Measurements from ENCODE around the gene HELB. TPM values are rescaled to one million over a fixed set of nuclear protein-coding genes. Genes with fewer than 3 reads are reported as not detected.

HELB gene
- total and polyA plus RNA-seq, 2 of the 4 experiments (the other 2 are of a cell fraction), result 0.72 to 2.9 TPM

DNA sequence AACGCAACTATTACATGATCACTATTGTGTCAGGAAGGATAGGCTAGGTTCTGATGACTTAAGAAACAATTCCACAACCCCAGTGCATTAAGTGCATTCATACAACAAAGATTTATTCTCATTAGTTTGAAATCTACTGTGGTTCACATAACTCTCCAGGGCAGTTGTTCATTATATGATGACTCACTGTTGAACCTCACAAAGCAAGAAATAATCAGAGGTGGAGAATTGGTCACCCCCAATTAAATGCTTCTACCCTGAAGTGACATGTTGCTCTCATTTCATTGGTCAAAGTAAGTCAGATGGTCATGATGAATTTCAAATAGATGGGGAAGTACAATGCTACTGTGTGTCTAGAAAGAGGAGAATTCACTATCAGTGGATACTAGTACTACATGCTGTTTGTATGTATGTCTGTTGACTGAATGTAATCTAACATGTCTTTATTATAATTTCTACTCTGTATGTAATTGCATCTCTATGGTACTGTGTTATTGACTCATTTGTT is 6.1 kb upstream of the HELB start:
- Histone ChIP-seq H4K8ac (ENCODE audit: low read depth in 2 of 2, low read length in 2 of 2) (no peak overlapping the region), H3K56ac (ENCODE audit: extremely low read depth, insufficient read depth, low read length) (no peak overlapping the region), H4K5ac (ENCODE audit: low read depth, low read length) (no peak overlapping the region), H2AK5ac (ENCODE audit: low read depth, low read length) (no peak overlapping the region), H3K79me1 (ENCODE audit: low read depth in 1 of 2, low read length in 2 of 2) (no peaks in the 10 kb centered on the region), H2BK5ac (ENCODE audit: low read depth, low read length, poor library complexity, severe bottlenecking) (no peak overlapping the region), H3K4me1 (ENCODE audit: control insufficient read depth, insufficient read depth, low read length) (no peaks in the 10 kb centered on the region), H4K91ac (ENCODE audit: insufficient read depth, low read depth, low read length) (no peak overlapping the region), H3K27me3 (ENCODE audit: control insufficient read depth, insufficient read depth, low read length) (peaks cover 7% of the 10 kb centered on the region), H2AFZ (replicated peaks; ENCODE audit: low read length, poor library complexity) (no peak overlapping the region), H2BK120ac (ENCODE audit: low read depth, low read length) (no peak overlapping the region), H3K9ac (ENCODE audit: low read depth, low read length) (no peak overlapping the region), H2BK15ac (ENCODE audit: low read depth, low read length) (no peak overlapping the region), H3K4ac (ENCODE audit: low read depth, low read length) (no peak overlapping the region), H3K27ac (ENCODE audit: insufficient read depth, low read length) (no peak overlapping the region), H3K4me2 (ENCODE audit: low read depth, low read length) (no peak overlapping the region), H3K36me3 (ENCODE audit: control insufficient read depth, insufficient read depth, low read length) (no peaks in the 10 kb centered on the region), H3K23ac (ENCODE audit: low read depth, low read length) (no peak overlapping the region), H3K18ac (ENCODE audit: low read depth, low read length) (no peak overlapping the region), H4K20me1 (ENCODE audit: insufficient read depth, low read length) (no peaks in the 10 kb centered on the region), H2AK9ac (replicated peaks; ENCODE audit: low read depth, low read length, poor library complexity) (no peak overlapping the region), H3K9me1 (ENCODE audit: insufficient read depth, low read length) (no peaks in the 10 kb centered on the region), H2BK20ac (ENCODE audit: low read depth, low read length) (no peak overlapping the region), H3K14ac (replicated peaks; ENCODE audit: low read depth, low read length) (no peak overlapping the region), H3K4me3 (ENCODE audit: insufficient read depth, low read depth, low read length) (no peak overlapping the region), H3K9me3 (ENCODE audit: control insufficient read depth, insufficient read depth, low read length) (no peaks in the 10 kb centered on the region)
- no peak for DNase-seq
- no peak for TF ChIP-seq RCOR1 (IDR thresholded peaks at IDR 0.05; ENCODE audit: insufficient replicate concordance, low read length)
- TF ChIP-seq POLR2A (IDR thresholded peaks at IDR 0.05; ENCODE audit: low read depth, low read length), result no peak
- no peak for TF ChIP-seq CEBPB (IDR thresholded peaks at IDR 0.05; ENCODE audit: low read depth, low read length)
- TF ChIP-seq FOS (IDR thresholded peaks at IDR 0.05; ENCODE audit: low read depth, low read length), result no peak
- TF ChIP-seq RFX5 (IDR thresholded peaks at IDR 0.05; ENCODE audit: low read depth, low read length), result no peak
- TF ChIP-seq MXI1 (IDR thresholded peaks at IDR 0.05; ENCODE audit: borderline replicate concordance, low read depth, low read length), result no peak
- TF ChIP-seq, protein P1, sequence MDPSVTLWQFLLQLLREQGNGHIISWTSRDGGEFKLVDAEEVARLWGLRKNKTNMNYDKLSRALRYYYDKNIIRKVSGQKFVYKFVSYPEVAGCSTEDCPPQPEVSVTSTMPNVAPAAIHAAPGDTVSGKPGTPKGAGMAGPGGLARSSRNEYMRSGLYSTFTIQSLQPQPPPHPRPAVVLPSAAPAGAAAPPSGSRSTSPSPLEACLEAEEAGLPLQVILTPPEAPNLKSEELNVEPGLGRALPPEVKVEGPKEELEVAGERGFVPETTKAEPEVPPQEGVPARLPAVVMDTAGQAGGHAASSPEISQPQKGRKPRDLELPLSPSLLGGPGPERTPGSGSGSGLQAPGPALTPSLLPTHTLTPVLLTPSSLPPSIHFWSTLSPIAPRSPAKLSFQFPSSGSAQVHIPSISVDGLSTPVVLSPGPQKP (IDR thresholded peaks at IDR 0.05; ENCODE audit: borderline replicate concordance, low read depth, low read length), result no peak
- TF ChIP-seq, protein P2, sequence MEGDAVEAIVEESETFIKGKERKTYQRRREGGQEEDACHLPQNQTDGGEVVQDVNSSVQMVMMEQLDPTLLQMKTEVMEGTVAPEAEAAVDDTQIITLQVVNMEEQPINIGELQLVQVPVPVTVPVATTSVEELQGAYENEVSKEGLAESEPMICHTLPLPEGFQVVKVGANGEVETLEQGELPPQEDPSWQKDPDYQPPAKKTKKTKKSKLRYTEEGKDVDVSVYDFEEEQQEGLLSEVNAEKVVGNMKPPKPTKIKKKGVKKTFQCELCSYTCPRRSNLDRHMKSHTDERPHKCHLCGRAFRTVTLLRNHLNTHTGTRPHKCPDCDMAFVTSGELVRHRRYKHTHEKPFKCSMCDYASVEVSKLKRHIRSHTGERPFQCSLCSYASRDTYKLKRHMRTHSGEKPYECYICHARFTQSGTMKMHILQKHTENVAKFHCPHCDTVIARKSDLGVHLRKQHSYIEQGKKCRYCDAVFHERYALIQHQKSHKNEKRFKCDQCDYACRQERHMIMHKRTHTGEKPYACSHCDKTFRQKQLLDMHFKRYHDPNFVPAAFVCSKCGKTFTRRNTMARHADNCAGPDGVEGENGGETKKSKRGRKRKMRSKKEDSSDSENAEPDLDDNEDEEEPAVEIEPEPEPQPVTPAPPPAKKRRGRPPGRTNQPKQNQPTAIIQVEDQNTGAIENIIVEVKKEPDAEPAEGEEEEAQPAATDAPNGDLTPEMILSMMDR (conservative IDR thresholded peaks at IDR 0.05; ENCODE audit: low read depth, low read length), result no peak
- TF ChIP-seq BHLHE40 (IDR thresholded peaks at IDR 0.05; ENCODE audit: low read depth, low read length), result no peak
- TF ChIP-seq, protein P3, sequence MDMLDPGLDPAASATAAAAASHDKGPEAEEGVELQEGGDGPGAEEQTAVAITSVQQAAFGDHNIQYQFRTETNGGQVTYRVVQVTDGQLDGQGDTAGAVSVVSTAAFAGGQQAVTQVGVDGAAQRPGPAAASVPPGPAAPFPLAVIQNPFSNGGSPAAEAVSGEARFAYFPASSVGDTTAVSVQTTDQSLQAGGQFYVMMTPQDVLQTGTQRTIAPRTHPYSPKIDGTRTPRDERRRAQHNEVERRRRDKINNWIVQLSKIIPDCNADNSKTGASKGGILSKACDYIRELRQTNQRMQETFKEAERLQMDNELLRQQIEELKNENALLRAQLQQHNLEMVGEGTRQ (IDR thresholded peaks at IDR 0.05; ENCODE audit: low read depth, low read length), result no peak
- no peak for TF ChIP-seq RAD21 (IDR thresholded peaks at IDR 0.05; ENCODE audit: low read length)
- no peak for TF ChIP-seq SMC3 (IDR thresholded peaks at IDR 0.05; ENCODE audit: low read depth, low read length)
- TF ChIP-seq MAZ (IDR thresholded peaks at IDR 0.05; ENCODE audit: borderline replicate concordance, low read depth, low read length), result no peak
- TF ChIP-seq MAFK (IDR thresholded peaks at IDR 0.05; ENCODE audit: low read depth, low read length), result no peak
- TF ChIP-seq NFE2L2 (IDR thresholded peaks at IDR 0.05; ENCODE audit: low read depth, low read length), result no peak
- TF ChIP-seq CHD1 (IDR thresholded peaks at IDR 0.05; ENCODE audit: low read depth, low read length), result no peak
- POLR2A ChIA-PET (ENCODE audit: unreplicated experiment), result no interaction called here
- CTCF ChIA-PET, result no interaction called here
- intact Hi-C loops (cut with micrococcal nuclease) (no loop called here), in situ Hi-C loops (cut with MboI; ENCODE audit: low sequenced_read_pairs) (no loop called here), dilution Hi-C loops (cut with HindIII; ENCODE audit: low sequenced_read_pairs, unreplicated experiment) (no loop called here)
- no peak for ATAC-seq (ENCODE audit: low read depth)
- no TSS peak for BruUV-seq (replicated peaks)
- no CpG with 5 or more reads among the region's 1 CpG for WGBS, 2 experiments (ENCODE audit: extremely low coverage in 2 of 2, insufficient read length in 1 of 2)
